GM23248 (cell line): Measurements from ENCODE around the gene RTKN2. TPM values are rescaled to one million over a fixed set of nuclear protein-coding genes. Genes with fewer than 3 reads are reported as not detected.

Experiments used
- DNase-seq: peaks from one replicate; pipeline ENCODE4 v3.0.0-alpha.2; 2015
- H2AFZ ChIP-seq: fragments of 200-600 bp; sonication (generic); 2 replicates; pipeline ENCODE4 v1.6.1; 2016; ENCODE audit warnings: antibody characterized with exemption
- H3F3A ChIP-seq: fragments of 200-600 bp; sonication (generic); 2 replicates; pipeline ENCODE4 v1.6.1; 2016; ENCODE audit warnings: mild to moderate bottlenecking, antibody characterized with exemption, mixed run types; ENCODE audit not compliant: insufficient read depth
- H3K27ac ChIP-seq: fragments of 200-600 bp; sonication (generic); 2 replicates; pipeline ENCODE4 v1.5.1; 2016; ENCODE audit warnings: mild to moderate bottlenecking
- H3K27me3 ChIP-seq: fragments of 200-600 bp; sonication (generic); replicated peaks from 2 replicates; pipeline ENCODE4 v1.6.1; 2016; ENCODE audit warnings: mild to moderate bottlenecking; ENCODE audit not compliant: insufficient read depth
- H3K36me3 ChIP-seq: fragments of 200-600 bp; sonication (generic); 2 replicates; pipeline ENCODE4 v1.6.1; 2016; ENCODE audit warnings: low read depth, mild to moderate bottlenecking
- H3K4me1 ChIP-seq: fragments of 200-600 bp; sonication (generic); 2 replicates; pipeline ENCODE4 v1.6.1; 2016; ENCODE audit warnings: mild to moderate bottlenecking; ENCODE audit not compliant: insufficient read depth
- H3K4me2 ChIP-seq: fragments of 200-600 bp; sonication (generic); one replicate; pipeline ENCODE4 v1.6.1; 2016; ENCODE audit warnings: mild to moderate bottlenecking; ENCODE audit not compliant: unreplicated experiment
- H3K4me3 ChIP-seq: fragments of 200-600 bp; sonication (generic); 2 replicates; pipeline ENCODE4 v1.5.1; 2016; ENCODE audit warnings: mild to moderate bottlenecking
- H3K79me2 ChIP-seq: fragments of 200-600 bp; sonication (generic); 2 replicates; pipeline ENCODE4 v1.6.1; 2016; ENCODE audit warnings: mild to moderate bottlenecking; ENCODE audit not compliant: insufficient read depth
- H3K9ac ChIP-seq: fragments of 200-600 bp; sonication (generic); 2 replicates; pipeline ENCODE4 v1.6.1; 2016; ENCODE audit warnings: mild to moderate bottlenecking
- H3K9me2 ChIP-seq: fragments of 200-600 bp; sonication (generic); 2 replicates; pipeline ENCODE4 v1.6.1; 2016; ENCODE audit warnings: mixed run types, mild to moderate bottlenecking, moderate library complexity; ENCODE audit not compliant: insufficient read depth
- H3K9me3 ChIP-seq: fragments of 200-600 bp; sonication (generic); one replicate; pipeline ENCODE4 v1.6.1; 2017; ENCODE audit warnings: low read depth
- H4K20me1 ChIP-seq: fragments of 200-600 bp; sonication (generic); 2 replicates; pipeline ENCODE4 v1.6.0; 2016; ENCODE audit not compliant: insufficient read depth
- EZH2 ChIP-seq: fragments of 200-600 bp; sonication (generic); IDR thresholded peaks from 2 replicates; pipeline ENCODE4 v1.6.1; 2018; ENCODE audit warnings: antibody characterized with exemption, mild to moderate bottlenecking; ENCODE audit not compliant: insufficient read depth, poor library complexity, severe bottlenecking
- EZH2phosphoT487 ChIP-seq: fragments of 200-600 bp; sonication (generic); IDR thresholded peaks from 2 replicates; pipeline ENCODE4 v1.6.1; 2018; ENCODE audit warnings: antibody characterized with exemption, moderate library complexity, mild to moderate bottlenecking, low read depth; ENCODE audit not compliant: insufficient read depth
- WGBS, 2 experiments: methylation state at CpG; one replicate each; pipeline ENCODE4 v1.1.6; 2015 to 2017; ENCODE audit warnings: low lambda C conversion rate in 2 of 2, low coverage in 1 of 2; ENCODE audit errors: missing lambda C conversion rate in 2 of 2; 5-methylcytosine and 5-hydroxymethylcytosine counted together
- in situ Hi-C: fragments of 300-500 bp; cut with MboI; formaldehyde crosslinking; loops from 2 replicates; pipeline ENCODE4 v1.15.0; 2020
- polyA plus RNA-seq: library from polyadenylated mRNA; unstranded; fragments of >200 nt; fragmentation: Nextera tagmentation; extraction: Ambion mirVana; gene quantifications from 2 replicates; pipeline ENCODE4 v1.2.1, GENCODE V29; 2016
- total RNA-seq: library from RNA; depleted of rRNA; stranded (reverse); fragments of >200 nt; shearing (Covaris generic); gene quantifications from 2 replicates; pipeline ENCODE4 v1.2.3, GENCODE V29; 2014

Gene RTKN2
- total and polyA plus RNA-seq, 2 experiments from 2014 or later, result 0.11 to 0.15 TPM

DNA sequence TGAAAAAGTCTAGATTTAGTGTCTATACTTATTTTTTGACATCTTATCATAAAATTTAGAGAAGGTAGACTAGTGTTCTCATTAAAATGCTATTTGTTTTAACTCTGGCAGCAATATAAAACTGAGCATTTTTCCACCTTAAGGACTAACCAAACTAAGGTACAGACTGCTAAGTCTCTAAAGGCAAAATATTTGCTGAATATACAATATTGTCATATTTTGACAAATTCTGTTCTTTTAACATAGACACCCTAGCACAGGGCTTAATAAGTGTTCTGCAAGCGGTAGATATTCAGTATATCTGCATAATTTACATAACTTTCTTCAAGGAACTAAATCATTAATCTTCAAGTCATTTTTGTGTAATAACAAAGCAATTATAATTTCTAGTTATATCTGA is 8.6 kb downstream of the RTKN2 start:
- in situ Hi-C loops, result loop anchor here (25.0 kb wide), 3 partner anchors 302 to 877 kb away; partner anchors contain the start of genes ADO, EGR2 and NRBF2
- Histone ChIP-seq H3K79me2 (no peaks in the 10 kb centered on the region), H4K20me1 (no peaks in the 10 kb centered on the region), H3K4me2 (no peak overlapping the region), H3K27me3 (no peaks in the 10 kb centered on the region), H3K4me1 (peaks cover 13% of the 10 kb centered on the region), H3K36me3 (no peaks in the 10 kb centered on the region), H3K9me3 (no peaks in the 10 kb centered on the region), H3K4me3 (no peak overlapping the region), H2AFZ (no peak overlapping the region), H3F3A (0 out of 2 replicates have a peak, but pooled peaks cover 5% of the 10 kb centered on the region), H3K27ac (no peak overlapping the region), H3K9ac (no peak overlapping the region), H3K9me2 (no peaks in the 10 kb centered on the region)
- DNase-seq, result no peak
- no peak for TF ChIP-seq EZH2phosphoT487
- 89% methylated on average over 1 of the region's 1 CpG for WGBS, 2 experiments

- no peaks in the 10 kb centered on the region for H3K9me2 ChIP-seq
- H3K9ac ChIP-seq, result no peak overlapping the region
- H3K4me1 ChIP-seq, result peaks cover 11% of the 10 kb centered on the region
- TF ChIP-seq EZH2phosphoT487, result no peak
- TF ChIP-seq EZH2, result no peak
- no peak overlapping the region for H2AFZ ChIP-seq
- no peaks in the 10 kb centered on the region for H4K20me1 ChIP-seq
- H3K36me3 ChIP-seq, result no peaks in the 10 kb centered on the region
- H3K4me2 ChIP-seq, result no peak overlapping the region
- no peak overlapping the region for H3K4me3 ChIP-seq
- no peak overlapping the region for H3K27ac ChIP-seq
- 0 out of 2 replicates have a peak, but pooled peaks cover 5% of the 10 kb centered on the region for H3F3A ChIP-seq
- no peaks in the 10 kb centered on the region for H3K27me3 ChIP-seq
- no peaks in the 10 kb centered on the region for H3K9me3 ChIP-seq
- in situ Hi-C loops, result loop anchor here (25.0 kb wide), 3 partner anchors 303 to 878 kb away; partner anchors contain the start of genes ADO, EGR2 and NRBF2
- no peaks in the 10 kb centered on the region for H3K79me2 ChIP-seq
- 70 to 73% methylated on average over 4 of the region's 4 CpGs for WGBS, 2 experiments
- no peak for DNase-seq
Measured at GRCh38 chr10:62259456-62259855, 9.2 kb downstream of the RTKN2 start.

DNA sequence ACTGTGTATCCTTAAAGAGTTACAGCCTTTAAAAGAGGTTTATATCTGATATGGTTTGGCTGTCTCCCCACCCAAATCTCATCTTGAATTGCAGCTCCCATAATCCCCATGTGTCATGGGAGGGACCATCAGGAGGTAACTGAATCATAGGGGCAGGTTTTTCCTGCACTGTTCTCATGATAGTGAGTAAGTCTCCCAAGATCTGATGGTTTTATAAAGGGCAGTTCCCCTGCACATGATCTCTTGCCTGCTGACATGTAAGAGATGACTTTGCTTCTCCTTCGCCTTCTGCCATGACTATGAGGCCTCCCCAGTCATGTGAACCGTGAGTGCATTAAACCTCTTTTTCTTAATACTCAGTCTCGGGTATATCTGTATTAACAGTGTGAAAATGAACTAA is 9.7 kb downstream of the RTKN2 start:
- H3K27ac ChIP-seq, result no peak overlapping the region
- no peaks in the 10 kb centered on the region for H3K79me2 ChIP-seq
- DNase-seq, result no peak
- in situ Hi-C loops, result loop anchor here (25.0 kb wide), 3 partner anchors 303 to 878 kb away; partner anchors contain the start of genes ADO, EGR2 and NRBF2
- WGBS, 2 experiments, result 89 to 94% methylated on average over 3 of the region's 3 CpGs
- no peaks in the 10 kb centered on the region for H3F3A ChIP-seq
- H3K27me3 ChIP-seq, result no peaks in the 10 kb centered on the region
- H3K4me1 ChIP-seq, result peaks cover 9% of the 10 kb centered on the region
- H2AFZ ChIP-seq, result no peak overlapping the region
- no peak overlapping the region for H3K9ac ChIP-seq
- no peak for TF ChIP-seq EZH2
- no peak for TF ChIP-seq EZH2phosphoT487
- no peak overlapping the region for H3K4me2 ChIP-seq
- H3K9me3 ChIP-seq, result no peaks in the 10 kb centered on the region
- H3K36me3 ChIP-seq, result no peaks in the 10 kb centered on the region
- H3K4me3 ChIP-seq, result no peak overlapping the region
- H3K9me2 ChIP-seq, result no peaks in the 10 kb centered on the region
- H4K20me1 ChIP-seq, result no peaks in the 10 kb centered on the region

DNA sequence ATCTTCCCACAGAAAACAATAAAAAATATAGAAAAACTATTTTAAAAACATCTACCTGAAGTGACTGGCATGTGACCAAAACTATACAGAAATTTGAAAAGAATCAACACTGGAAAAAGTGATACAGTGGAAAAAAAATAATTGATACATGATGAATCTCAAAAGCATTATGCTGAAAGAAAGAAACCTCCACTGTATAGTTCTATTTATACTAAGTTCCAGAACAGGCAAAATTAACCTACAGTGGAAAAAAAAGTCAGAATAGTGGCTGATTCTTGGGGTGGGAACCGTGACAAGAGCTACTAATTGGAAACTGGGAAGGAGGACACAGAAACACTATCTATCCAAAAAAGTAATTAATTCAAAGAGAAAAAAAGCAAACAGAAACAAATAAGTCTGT is 14.9 kb downstream of the RTKN2 start:
- Histone ChIP-seq H3K36me3 (no peaks in the 10 kb centered on the region), H3K4me1 (no peaks in the 10 kb centered on the region), H3K27ac (no peak overlapping the region), H3K9me3 (no peaks in the 10 kb centered on the region), H3K4me3 (no peak overlapping the region), H4K20me1 (no peaks in the 10 kb centered on the region), H3F3A (peaks cover 16% of the 10 kb centered on the region), H2AFZ (no peak overlapping the region), H3K4me2 (no peak overlapping the region), H3K9ac (no peak overlapping the region), H3K79me2 (no peaks in the 10 kb centered on the region), H3K9me2 (no peaks in the 10 kb centered on the region), H3K27me3 (no peaks in the 10 kb centered on the region)
- in situ Hi-C loops, result loop anchor here (25.0 kb wide), 3 partner anchors 309 to 884 kb away; partner anchors contain the start of genes ADO, EGR2 and NRBF2
- 36 to 52% methylated on average over 1 of the region's 1 CpG for WGBS, 2 experiments
- TF ChIP-seq EZH2 (no peak), EZH2phosphoT487 (no peak)
- no peak for DNase-seq

- Histone ChIP-seq H3F3A (peaks cover 16% of the 10 kb centered on the region), H3K79me2 (no peaks in the 10 kb centered on the region), H3K9me3 (no peaks in the 10 kb centered on the region), H3K4me1 (no peaks in the 10 kb centered on the region; the same call in 1 of the 2 replicates), H3K9ac (no peak overlapping the region), H3K27ac (no peak overlapping the region), H4K20me1 (no peaks in the 10 kb centered on the region), H3K9me2 (no peaks in the 10 kb centered on the region), H3K4me3 (no peak overlapping the region), H2AFZ (no peak overlapping the region), H3K27me3 (no peaks in the 10 kb centered on the region), H3K36me3 (no peaks in the 10 kb centered on the region), H3K4me2 (no peak overlapping the region)
- WGBS, 2 experiments, result 84 to 90% methylated on average over 1 of the region's 1 CpG
- TF ChIP-seq EZH2phosphoT487 (no peak), EZH2 (no peak)
- in situ Hi-C loops, result loop anchor here (25.0 kb wide), 3 partner anchors 310 to 885 kb away; partner anchors contain the start of genes ADO, EGR2 and NRBF2
- DNase-seq, result no peak
Measured at GRCh38 chr10:62252051-62252450, 16.6 kb downstream of the RTKN2 start.
